Effector CD8-positive, alpha-beta T cell (primary cell): Measurements from ENCODE around the gene KLHL22.
"Not testable (repeated sequence)": the region's sequence is repeated elsewhere in the genome, so short reads cannot be mapped to it uniquely, and the experiment has no call there.

ENCODE experiments used
- DNase-seq: peaks from one replicate; lab custom pipeline; 2025; lab: John Stamatoyannopoulos, UW

Gene KLHL22

GRCh38 chr22:20400606-20401375 is 94.8 kb downstream of the KLHL22 start:
- DNase-seq: no peak

- DNase-seq: no peak
Observed at GRCh38 chr22:20399866-20400605, 95.6 kb downstream of the KLHL22 start.

DNA sequence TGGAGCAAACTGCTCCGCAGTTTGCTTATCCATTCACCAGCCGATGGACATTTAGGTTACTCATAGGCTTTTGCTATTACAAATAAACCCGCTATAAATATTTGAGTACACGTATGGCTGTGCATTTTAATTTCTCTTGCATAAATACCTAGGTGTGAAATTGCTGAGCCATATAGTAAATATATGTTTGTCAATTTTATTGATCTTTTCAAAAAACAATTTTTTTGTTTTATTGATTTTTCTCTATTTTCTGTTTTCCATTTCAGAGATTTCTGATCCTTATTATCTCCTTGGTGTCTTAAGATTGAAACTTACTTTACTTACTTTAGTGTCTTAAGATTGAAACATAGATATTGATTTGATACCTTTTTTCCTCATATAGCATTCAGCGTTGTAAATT is 97.2 kb downstream of the KLHL22 start:
- no peak for DNase-seq

DNA sequence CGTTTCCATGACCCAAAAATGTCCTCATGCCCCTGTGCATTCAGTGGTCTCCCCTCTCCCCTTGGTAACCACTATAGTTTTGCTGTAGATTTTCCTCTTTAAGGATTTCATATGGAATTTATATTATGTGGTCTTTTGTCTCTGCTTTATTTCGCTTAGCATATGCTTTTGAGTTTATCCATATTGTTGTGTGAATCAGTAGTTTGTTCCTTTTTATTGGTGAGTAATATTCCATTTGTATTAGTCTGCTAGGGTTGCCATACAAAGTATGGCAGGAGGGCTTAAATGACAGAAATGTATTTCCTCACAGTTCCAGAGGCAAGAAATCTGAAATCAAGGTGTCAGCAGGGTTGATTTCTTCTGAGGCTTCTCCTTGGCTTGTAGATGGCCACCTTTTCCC is 98.1 kb downstream of the KLHL22 start:
- no peak for DNase-seq

GRCh38 chr22:20396639-20397038 is 99.0 kb downstream of the KLHL22 start:
- DNase-seq: no peak

DNA sequence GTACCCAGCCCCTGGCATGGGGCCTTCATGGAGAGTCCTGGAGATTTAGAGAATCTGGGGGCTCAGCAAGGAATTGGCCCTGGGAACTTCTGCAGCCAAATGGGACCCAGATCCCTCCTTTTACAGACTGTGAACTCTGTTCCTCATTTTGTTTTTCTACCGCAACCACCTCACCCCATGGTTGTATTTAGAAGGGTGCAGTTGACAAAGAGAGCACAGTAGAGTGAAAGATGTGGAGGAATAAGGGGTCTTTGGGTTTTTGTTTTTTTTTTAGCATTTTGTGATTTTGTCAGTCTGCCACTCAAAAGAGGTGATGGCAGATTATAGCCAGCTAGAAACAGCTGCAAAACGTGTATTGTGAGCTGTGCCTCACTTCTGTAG is 99.7 kb downstream of the KLHL22 start:
- no peak for DNase-seq

GRCh38 chr22:20395181-20395906 is 100.3 kb downstream of the KLHL22 start:
- no peak for DNase-seq

DNA sequence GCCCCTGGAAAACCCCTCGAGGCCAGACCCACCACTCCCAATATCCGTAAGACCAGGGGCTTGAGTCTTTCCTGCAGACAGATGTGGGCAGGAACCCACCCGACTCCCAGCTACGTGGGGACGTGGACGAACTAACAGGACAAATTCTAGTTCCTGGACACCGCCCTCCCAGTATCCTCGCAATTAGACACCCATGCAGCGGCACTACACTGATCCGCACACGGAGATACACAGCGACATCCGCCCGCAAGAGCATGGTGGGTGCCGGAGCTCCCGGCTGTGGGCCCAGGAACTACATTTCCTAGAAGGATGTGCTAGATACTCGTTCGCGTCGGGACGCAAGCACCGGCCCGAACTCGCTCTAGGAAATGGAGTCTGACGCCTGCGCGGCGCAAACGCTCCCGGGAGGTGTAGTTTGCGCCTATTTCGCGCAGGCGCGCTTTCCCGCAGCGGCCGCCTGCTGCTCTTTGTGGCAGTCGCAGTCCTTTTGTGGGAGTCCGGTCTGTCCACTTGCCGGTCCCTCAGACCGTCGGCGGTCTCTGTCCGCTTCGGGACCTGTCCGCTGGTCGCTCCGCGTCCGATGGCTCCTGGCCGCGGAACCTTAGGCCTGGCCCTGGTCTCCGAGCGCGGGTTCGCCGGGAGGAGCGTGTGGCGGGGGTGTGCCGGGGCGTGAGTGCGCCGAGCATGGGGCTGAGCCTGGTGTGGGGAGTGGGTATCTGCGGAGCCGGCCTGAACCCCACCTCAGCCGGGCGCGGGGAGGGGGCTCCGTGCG is 101.7 kb downstream of the KLHL22 start, which contains the start of gene ZNF74:
ZNF74 (plus strand) TSS at position 447 of the 772 bp plus-strand sequence. CDS start 478 bp downstream, outside the sequence.
- peak; percentile 66 for DNase-seq

GRCh38 chr22:20392983-20393704 is 102.5 kb downstream of the KLHL22 start:
- no peak for DNase-seq

GRCh38 chr22:20392365-20392881 is 103.2 kb downstream of the KLHL22 start:
- DNase-seq: not testable (repeated sequence)
